ENCODE results near the gene ANLN. TPM values are rescaled to one million over a fixed set of nuclear protein-coding genes. Genes with fewer than 3 reads are reported as not detected.

The ANLN gene
- total and polyA plus RNA-seq, 9 of the 15 experiments (the other 6 are each of a cell fraction or from before 2014, with no cell fraction given), result 18.1 to 66.2 (median 38.7) TPM

GRCh38 chr7:36474283-36475010, 84.8 kb downstream of the ANLN start (continued):
- TF ChIP-seq RERE (CRISPR knock-in tag; IDR thresholded peaks at IDR 0.05; ENCODE audit: borderline replicate concordance), result no peak
- no peak for TF ChIP-seq U2AF2 (optimal IDR thresholded peaks at IDR 0.05; ENCODE audit: low read depth, low read length)
- no peak for TF ChIP-seq GATAD2B (IDR thresholded peaks at IDR 0.05; ENCODE audit: borderline replicate concordance)
- TF ChIP-seq ZNF778 (CRISPR knock-in tag; IDR thresholded peaks at IDR 0.05), result no peak
- TF ChIP-seq PRMT5 (CRISPR knock-in tag; IDR thresholded peaks at IDR 0.05), result no peak
- no peak for TF ChIP-seq PRPF4 (IDR thresholded peaks at IDR 0.05; ENCODE audit: insufficient read depth, low read depth, low read length, poor library complexity, severe bottlenecking)
- TF ChIP-seq ARID1B (IDR thresholded peaks at IDR 0.05), result peak; percentile 89
- no peak for TF ChIP-seq MTA3 (IDR thresholded peaks at IDR 0.05; ENCODE audit: borderline replicate concordance)
- no peak for TF ChIP-seq STAT5B (CRISPR knock-in tag; IDR thresholded peaks at IDR 0.05)
- TF ChIP-seq, protein P1, sequence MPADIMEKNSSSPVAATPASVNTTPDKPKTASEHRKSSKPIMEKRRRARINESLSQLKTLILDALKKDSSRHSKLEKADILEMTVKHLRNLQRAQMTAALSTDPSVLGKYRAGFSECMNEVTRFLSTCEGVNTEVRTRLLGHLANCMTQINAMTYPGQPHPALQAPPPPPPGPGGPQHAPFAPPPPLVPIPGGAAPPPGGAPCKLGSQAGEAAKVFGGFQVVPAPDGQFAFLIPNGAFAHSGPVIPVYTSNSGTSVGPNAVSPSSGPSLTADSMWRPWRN (IDR thresholded peaks at IDR 0.05; ENCODE audit: low read depth), result no peak
- TF ChIP-seq ETV1 (tag; conservative IDR thresholded peaks at IDR 0.05; ENCODE audit: low read depth), result peak; percentile 81
- no peak for TF ChIP-seq PCBP2 (IDR thresholded peaks at IDR 0.05; ENCODE audit: low read depth, low read length, poor library complexity, severe bottlenecking)
- TF ChIP-seq NCOR1 (IDR thresholded peaks at IDR 0.05), result peak; percentile 48
- no peak for TF ChIP-seq WHSC1 (IDR thresholded peaks at IDR 0.05; ENCODE audit: low read length)
- no peak for TF ChIP-seq SRSF1 (IDR thresholded peaks at IDR 0.05; ENCODE audit: low read depth, low read length)
- TF ChIP-seq ELF2 (CRISPR knock-in tag; IDR thresholded peaks at IDR 0.05), result no peak
- TF ChIP-seq ZNF766 (CRISPR knock-in tag; conservative IDR thresholded peaks at IDR 0.05), result no peak
- TF ChIP-seq TFE3 (CRISPR knock-in tag; IDR thresholded peaks at IDR 0.05), result no peak
- no peak for TF ChIP-seq NRF1 (conservative IDR thresholded peaks at IDR 0.05 in 1 of 2, IDR thresholded peaks at IDR 0.05 in 1 of 2)
- no peak for TF ChIP-seq BACH1 (tag; IDR thresholded peaks at IDR 0.05)
- 0 out of 2 replicates have a peak, but pooled peaks have one; percentile 32 for TF ChIP-seq SPI1 (IDR thresholded peaks at IDR 0.05; ENCODE audit: borderline replicate concordance, low read depth, low read length)
